ENCODE results near the gene CDKN2D. TPM values are rescaled to one million over a fixed set of nuclear protein-coding genes. Genes with fewer than 3 reads are reported as not detected.
A peak's percentile ranks its signal among the peaks of the same experiment; 100 is the strongest.

The CDKN2D gene
- total and polyA plus RNA-seq, 2 of the 13 experiments (the other 11 are each of a cell fraction or from before 2014, with no cell fraction given), result 5.4 to 8.6 TPM

DNA sequence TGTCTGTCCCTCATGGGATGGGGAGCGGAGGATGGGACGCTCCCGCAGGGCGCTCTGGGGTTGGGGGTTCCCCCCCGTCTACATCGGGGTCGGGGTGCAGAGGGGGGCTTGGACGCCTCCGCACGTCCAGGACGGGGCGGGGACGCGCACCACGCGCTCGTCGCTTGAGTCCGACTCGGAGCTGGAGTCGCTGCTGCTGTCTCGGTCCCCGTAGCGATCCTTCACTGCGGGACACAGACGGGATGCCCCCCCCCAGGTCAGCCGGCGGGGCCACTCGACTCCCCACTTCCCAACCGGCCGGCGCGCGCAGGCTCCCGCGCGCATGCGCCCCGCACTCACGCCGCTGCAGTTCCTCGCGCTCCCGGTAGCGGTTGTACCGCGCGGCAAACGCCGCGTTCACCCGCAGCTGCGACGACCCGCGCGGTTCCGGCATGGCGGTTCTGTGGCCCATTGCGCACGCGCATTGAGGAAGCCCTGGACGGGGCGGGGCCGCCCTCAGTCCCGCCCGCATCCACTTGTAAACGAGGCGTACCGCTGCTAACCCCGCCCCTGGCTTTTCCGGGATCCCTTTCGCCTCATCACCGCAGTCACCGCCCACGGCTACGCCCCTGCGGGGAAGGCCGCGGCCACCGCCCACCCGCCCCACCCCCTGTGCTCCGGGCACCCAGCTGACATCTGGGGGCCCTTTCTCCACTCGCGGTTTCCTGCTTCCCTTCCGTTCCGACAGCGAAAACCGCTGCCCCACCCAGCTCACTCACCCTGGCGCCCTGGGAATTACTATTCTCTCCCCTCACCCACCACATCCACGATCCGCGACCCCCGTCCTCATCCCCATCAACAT is 3.0 kb downstream of the CDKN2D start, which contains the start of gene KRI1 (continued):
- no peak; the same call in 1 of the 2 replicates for TF ChIP-seq BRF2 (CRISPR knock-in tag; IDR thresholded peaks at IDR 0.05)
- TF ChIP-seq TBP (CRISPR knock-in tag; IDR thresholded peaks at IDR 0.05), result no peak
- TF ChIP-seq TCF7 (IDR thresholded peaks at IDR 0.05; ENCODE audit: low read depth), result no peak
- TF ChIP-seq, protein P1, sequence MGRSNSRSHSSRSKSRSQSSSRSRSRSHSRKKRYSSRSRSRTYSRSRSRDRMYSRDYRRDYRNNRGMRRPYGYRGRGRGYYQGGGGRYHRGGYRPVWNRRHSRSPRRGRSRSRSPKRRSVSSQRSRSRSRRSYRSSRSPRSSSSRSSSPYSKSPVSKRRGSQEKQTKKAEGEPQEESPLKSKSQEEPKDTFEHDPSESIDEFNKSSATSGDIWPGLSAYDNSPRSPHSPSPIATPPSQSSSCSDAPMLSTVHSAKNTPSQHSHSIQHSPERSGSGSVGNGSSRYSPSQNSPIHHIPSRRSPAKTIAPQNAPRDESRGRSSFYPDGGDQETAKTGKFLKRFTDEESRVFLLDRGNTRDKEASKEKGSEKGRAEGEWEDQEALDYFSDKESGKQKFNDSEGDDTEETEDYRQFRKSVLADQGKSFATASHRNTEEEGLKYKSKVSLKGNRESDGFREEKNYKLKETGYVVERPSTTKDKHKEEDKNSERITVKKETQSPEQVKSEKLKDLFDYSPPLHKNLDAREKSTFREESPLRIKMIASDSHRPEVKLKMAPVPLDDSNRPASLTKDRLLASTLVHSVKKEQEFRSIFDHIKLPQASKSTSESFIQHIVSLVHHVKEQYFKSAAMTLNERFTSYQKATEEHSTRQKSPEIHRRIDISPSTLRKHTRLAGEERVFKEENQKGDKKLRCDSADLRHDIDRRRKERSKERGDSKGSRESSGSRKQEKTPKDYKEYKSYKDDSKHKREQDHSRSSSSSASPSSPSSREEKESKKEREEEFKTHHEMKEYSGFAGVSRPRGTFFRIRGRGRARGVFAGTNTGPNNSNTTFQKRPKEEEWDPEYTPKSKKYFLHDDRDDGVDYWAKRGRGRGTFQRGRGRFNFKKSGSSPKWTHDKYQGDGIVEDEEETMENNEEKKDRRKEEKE (IDR thresholded peaks at IDR 0.05), result no peak
- peak; percentile 32; the same call in 1 of the 2 replicates for TF ChIP-seq ZNF7 (CRISPR knock-in tag; IDR thresholded peaks at IDR 0.05)
- TF ChIP-seq CBX5 (CRISPR knock-in tag; IDR thresholded peaks at IDR 0.05; ENCODE audit: borderline replicate concordance), result peak; percentile 87; the same call in 1 of the 2 replicates
- peak; percentile 96 for TF ChIP-seq ZNF274 (CRISPR knock-in tag; IDR thresholded peaks at IDR 0.05)
- TF ChIP-seq ATF1 (CRISPR knock-in tag; IDR thresholded peaks at IDR 0.05), result no peak
- TF ChIP-seq NFIC (IDR thresholded peaks at IDR 0.05; ENCODE audit: low read length), result no peak
- peak; percentile 34; the same call in 1 of the 2 replicates for TF ChIP-seq ZNF619 (CRISPR knock-in tag; IDR thresholded peaks at IDR 0.05)
- 0 out of 2 replicates have a peak, but pooled peaks have one; percentile 19 for TF ChIP-seq ZNF839 (CRISPR knock-in tag; IDR thresholded peaks at IDR 0.05; ENCODE audit: borderline replicate concordance)
- TF ChIP-seq ZNF720 (CRISPR knock-in tag; IDR thresholded peaks at IDR 0.05), result peak; percentile 74; the same call in 1 of the 2 replicates
- peak; percentile 71; the same call in 1 of the 2 replicates for TF ChIP-seq NAIF1 (CRISPR knock-in tag; IDR thresholded peaks at IDR 0.05; ENCODE audit: borderline replicate concordance)
- peak; percentile 79 for TF ChIP-seq FOXA3 (CRISPR knock-in tag; IDR thresholded peaks at IDR 0.05)
- no peak for TF ChIP-seq ZNF382 (CRISPR knock-in tag; IDR thresholded peaks at IDR 0.05; ENCODE audit: borderline replicate concordance)
- TF ChIP-seq MLLT10 (CRISPR knock-in tag; IDR thresholded peaks at IDR 0.05), result no peak
- TF ChIP-seq ZNF33A (CRISPR knock-in tag; IDR thresholded peaks at IDR 0.05; ENCODE audit: borderline replicate concordance), result no peak
- TF ChIP-seq ZNF326 (CRISPR knock-in tag; IDR thresholded peaks at IDR 0.05; ENCODE audit: borderline replicate concordance), result no peak
- TF ChIP-seq ZBTB20 (CRISPR knock-in tag; IDR thresholded peaks at IDR 0.05; ENCODE audit: borderline replicate concordance, low read depth), result no peak
- no peak for TF ChIP-seq ZBTB1 (CRISPR knock-in tag; IDR thresholded peaks at IDR 0.05; ENCODE audit: borderline replicate concordance)
- no peak for TF ChIP-seq TP53 (CRISPR knock-in tag; conservative IDR thresholded peaks at IDR 0.05)
- TF ChIP-seq SSRP1 (CRISPR knock-in tag; IDR thresholded peaks at IDR 0.05), result no peak
- TF ChIP-seq MXD1 (CRISPR knock-in tag; IDR thresholded peaks at IDR 0.05), result peak; percentile 97
- TF ChIP-seq, protein P2, sequence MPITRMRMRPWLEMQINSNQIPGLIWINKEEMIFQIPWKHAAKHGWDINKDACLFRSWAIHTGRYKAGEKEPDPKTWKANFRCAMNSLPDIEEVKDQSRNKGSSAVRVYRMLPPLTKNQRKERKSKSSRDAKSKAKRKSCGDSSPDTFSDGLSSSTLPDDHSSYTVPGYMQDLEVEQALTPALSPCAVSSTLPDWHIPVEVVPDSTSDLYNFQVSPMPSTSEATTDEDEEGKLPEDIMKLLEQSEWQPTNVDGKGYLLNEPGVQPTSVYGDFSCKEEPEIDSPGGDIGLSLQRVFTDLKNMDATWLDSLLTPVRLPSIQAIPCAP (CRISPR knock-in tag; IDR thresholded peaks at IDR 0.05; ENCODE audit: low read depth), result 0 out of 2 replicates have a peak, but pooled peaks have one; percentile 59
- TF ChIP-seq WIZ (CRISPR knock-in tag; IDR thresholded peaks at IDR 0.05), result 0 out of 2 replicates have a peak, but pooled peaks have one; percentile 30

Measured in HepG2 (cell line).